HG03196 (cell line): ENCODE results near the gene TMEM94.
"Not testable (repeated sequence)": the region's sequence is repeated elsewhere in the genome, so short reads cannot be mapped to it uniquely, and the experiment has no call there.

Experiments
- ATAC-seq: cut with Tn5 transposase; IDR thresholded peaks from one replicate; pipeline ENCODE4 v1.9.1; 2021; ENCODE audit not compliant: unreplicated experiment

TMEM94 gene

DNA sequence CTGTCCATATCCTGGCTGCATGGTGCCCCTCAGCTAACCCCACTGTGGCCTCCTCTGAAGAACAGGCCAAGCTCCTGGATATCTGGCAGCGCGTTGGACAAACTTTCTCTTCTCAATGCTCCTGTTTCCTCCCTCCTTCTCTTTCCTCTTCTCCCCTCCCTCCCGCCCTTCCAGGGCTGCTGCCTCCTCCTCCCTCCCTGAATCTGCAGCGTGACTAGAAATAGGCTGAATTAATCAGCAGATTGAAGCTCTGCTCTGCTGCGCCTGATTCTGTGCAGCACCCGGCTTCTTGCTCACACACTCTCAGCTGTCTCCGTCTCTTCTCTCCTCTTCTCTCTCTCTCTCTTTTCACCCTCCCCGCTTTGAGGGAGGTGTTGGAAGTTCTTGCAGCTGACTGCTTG is 19.8 kb downstream of the TMEM94 start:
- ATAC-seq = no peak

DNA sequence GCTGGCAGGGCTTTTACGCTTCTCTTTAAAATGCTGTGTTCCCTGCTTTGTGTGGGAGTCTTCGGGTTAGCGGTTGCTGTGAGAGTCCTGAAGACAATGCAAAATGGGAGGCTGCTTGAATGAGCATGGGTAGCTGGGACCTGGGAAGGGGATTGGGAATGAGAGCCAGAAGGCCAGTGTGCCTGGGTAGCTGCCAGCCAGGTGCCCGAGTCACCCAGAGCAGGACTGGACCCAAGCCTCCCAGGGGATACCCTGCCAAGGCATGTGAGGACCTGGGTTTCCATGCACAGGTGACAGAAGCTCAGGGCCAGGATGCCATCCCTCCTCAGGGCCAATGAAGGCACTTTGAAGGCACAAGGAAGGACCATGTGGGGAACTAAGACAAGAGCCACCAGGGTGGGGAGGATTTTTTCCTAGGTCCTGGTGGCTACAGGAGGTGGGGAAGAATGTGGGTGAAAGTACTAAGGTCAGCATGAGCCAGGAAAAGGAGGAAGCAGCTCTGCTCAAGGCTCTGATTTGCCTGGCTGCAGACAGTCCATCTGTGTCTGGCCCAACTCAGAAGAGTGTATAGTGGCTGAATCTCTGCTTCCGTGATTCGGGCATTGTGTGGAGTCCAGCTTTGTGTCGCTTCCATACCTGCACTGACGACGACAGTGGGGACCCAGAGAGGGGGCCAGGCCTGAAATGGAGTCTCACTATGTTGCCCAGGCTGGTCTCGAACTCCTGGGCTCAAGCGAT is 20.5 kb downstream of the TMEM94 start:
- ATAC-seq = no peak

DNA sequence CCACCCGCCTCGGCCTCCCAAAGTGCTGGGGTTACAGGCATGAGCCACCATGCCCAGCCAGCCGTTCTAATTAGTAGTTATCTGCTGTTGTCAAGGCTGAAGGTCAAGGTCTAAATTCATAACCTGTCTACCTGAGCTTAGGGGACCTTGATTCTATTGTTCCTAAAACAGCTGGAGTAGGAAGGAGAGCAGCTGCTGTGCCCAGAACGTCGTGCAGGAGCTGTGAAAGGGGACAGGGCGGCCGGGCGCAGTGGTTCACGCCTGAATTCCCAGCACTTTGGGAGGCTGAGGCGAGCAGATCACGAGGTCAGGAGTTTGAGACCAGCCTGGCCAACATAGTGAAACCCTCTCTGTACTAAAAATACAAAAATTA is 21.0 kb downstream of the TMEM94 start:
- not testable (repeated sequence) for ATAC-seq

- no peak for ATAC-seq
These were observed 22.1 kb downstream of the TMEM94 start for GRCh38 chr17:75478508-75478907.

DNA sequence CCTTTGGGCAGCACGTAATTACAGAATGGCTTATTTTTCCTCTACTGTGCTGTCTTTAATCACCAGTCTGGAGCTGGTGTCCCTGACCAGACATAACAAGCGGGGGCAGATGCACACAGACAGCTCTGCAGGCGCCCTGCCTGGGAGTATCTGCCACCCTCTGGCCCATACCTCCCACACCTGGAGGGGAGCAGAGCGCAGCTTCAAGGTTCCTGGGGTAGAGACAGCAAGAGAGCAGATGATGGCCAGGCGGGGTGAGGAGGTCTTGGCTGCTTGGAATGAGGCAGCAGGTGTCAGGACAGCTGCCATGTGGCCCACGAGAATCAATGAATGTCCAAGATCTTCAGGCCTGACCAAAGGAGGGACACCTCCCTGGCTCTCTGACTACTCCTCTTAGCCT is 23.8 kb downstream of the TMEM94 start:
- ATAC-seq = no peak

- ATAC-seq = no peak
These were observed 25.0 kb downstream of the TMEM94 start for GRCh38 chr17:75481194-75482068.

- no peak for ATAC-seq
These were observed 25.9 kb downstream of the TMEM94 start for GRCh38 chr17:75482098-75482942.

DNA sequence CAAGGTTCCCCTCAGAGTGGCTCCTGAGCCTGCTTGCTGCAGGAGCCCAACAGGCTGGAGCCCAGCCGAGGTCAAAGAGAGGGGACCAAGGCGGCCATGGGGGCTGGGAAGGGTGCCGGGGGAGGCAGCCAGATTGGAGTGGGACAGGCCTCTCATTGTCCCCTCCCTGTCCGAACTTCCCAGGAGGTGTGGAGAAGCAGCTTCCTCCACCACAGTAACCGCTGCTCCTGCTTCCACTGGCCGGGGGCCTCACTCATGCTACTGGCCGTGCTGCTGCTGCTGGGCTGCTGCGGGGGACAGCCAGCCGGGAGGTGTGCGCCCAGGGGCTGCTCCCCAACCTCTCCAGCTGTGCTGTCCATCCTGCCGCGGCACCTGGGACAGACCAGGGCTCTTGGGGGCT is 29.3 kb downstream of the TMEM94 start:
- no peak for ATAC-seq

DNA sequence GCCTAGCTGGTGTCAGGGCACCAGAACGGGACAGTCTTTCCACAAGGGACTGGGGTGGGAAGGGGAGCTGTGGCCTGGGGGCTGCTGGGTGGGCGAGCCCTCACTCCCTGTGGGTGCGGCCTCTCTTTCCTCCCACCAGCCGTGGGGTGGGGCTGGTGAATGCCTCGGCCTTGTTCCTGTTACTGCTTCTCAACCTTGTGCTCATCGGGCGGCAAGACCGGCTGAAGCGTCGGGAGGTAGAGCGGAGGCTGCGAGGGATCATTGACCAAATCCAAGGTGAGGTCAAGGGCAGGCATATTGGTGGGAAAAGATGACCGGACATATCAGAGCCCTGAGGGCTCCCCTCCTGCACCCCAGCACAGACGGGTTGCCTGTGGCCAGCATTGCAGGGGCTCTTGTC is 29.7 kb downstream of the TMEM94 start:
- ATAC-seq = no peak

DNA sequence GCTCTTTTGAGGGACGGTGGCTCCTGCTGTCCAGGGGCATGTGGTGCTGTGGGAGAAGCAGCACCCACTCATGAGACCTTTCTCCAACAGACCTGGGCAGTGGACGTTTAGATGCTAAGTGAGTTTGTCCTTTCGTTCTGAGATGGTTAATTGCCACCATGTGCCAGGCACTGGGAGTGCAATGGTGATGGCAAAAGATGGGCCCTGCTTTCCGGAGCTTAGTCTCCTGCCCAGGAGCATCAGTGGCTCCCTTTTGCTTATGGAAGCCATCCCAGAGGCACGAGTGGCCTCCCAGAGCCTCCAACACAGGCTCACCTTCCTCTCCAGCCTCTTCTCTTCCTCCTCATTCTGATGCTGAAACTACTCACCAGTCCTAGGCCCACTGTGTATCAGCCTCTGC is 30.5 kb downstream of the TMEM94 start:
- ATAC-seq = no peak

GRCh38 chr17:75487351-75488070 is 31.1 kb downstream of the TMEM94 start:
- no peak for ATAC-seq

DNA sequence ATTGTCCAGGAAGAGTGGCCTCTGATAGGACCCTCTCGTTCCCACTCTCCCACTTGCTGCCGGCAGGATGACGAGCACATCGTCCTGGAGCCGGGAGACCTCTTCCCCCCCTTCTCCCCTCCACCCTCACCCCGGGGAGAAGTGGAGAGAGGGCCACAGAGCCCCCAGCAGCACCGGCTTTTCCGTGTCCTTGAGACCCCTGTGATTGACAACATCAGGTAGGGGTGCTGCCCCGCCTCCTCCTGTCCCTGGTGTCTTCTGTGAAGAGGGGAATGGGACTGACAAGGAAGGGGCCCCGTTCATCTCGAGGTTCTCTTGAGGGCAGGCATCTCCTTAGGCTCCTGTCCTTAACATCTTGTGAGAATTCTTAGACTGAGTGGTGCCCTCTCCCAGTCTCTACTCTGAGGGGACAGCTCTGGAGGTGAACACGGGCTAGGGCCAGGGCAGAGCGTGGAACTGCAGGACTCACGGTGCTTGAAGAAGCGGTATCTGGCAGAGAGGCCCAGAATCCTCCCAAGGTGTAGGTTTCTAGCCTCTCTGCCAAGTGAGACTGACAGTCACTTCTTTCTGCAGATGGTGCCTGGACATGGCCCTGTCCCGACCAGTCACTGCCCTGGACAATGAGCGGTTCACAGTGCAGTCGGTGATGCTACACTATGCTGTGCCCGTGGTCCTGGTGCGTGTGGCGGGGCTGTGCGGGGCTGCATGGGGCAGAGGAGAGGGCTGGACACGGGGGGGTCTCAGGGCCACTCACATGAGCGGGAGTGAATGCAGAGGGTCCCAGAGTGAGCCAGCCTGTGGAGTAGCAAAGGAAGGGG is 32.5 kb downstream of the TMEM94 start:
- ATAC-seq = no peak

DNA sequence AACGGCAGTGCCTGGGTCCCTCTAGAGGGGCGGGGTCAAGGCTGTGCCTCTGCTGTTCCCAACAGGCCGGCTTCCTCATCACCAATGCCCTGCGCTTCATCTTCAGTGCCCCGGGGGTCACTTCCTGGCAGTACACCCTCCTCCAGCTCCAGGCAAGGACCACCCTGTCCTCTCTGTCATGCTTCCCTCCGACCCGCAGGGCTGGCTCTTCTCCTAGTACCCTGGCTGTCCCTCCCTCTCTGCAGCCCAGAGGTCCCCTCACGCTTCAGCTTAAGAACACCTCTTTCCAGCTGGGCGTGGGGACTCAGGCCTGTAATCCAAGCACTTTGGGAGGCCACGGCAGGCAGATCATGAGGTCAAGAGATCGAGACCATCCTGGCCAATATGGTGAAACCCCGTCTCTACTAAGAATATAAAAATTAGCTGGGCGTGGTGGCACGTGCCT is 33.1 kb downstream of the TMEM94 start:
- ATAC-seq = no peak

GRCh38 chr17:75490173-75490743 is 33.8 kb downstream of the TMEM94 start:
- no peak for ATAC-seq

GRCh38 chr17:75490953-75491649 is 34.7 kb downstream of the TMEM94 start:
- ATAC-seq = no peak

DNA sequence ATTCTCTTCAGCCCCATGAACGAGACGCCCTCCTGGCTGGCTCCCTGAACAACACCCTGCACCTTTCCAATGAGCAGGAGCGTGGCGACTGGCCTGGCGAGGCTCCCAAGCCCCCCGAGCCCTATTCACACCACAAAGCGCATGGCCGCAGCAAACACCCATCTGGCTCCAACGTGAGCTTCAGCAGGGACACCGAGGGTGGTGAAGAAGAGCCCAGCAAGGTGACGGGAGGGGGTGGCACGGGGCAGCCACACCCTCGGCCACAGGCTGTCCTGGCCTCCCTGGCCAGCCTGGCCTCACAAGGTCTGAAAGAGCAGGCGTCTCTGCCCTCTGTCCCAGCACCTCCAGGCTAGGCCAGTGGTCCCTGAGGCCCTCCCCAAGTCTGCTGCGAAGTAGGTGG is 35.2 kb downstream of the TMEM94 start:
- ATAC-seq = no peak

- ATAC-seq = no peak
These were observed 36.2 kb downstream of the TMEM94 start for GRCh38 chr17:75492555-75493168.

DNA sequence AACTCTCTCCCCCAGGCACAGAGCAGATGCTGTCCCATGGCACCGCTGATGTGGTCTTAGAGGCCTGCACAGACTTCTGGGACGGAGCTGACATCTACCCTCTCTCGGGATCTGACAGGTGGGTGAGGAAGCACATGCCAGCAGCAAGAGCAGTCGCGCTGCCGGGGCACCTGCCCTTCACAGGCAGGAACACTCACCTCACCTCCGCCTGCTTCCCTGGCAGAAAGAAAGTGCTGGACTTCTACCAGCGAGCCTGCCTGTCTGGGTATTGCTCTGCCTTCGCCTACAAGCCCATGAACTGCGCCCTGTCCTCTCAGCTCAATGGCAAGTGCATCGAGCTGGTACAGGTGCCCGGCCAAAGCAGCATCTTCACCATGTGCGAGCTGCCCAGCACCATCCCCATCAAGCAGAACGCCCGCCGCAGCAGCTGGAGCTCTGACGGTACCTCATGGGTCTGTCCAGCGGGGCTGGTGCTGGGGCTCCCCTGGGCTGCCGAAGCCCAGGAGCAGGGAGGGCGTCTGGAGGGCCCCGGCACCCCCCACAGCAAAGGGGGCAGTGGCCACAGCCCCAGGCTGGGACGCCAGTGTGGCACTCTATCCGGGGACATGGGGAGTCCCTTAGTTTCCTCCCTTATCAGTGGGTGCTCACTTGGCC is 37.2 kb downstream of the TMEM94 start:
- ATAC-seq = no peak
